Endothelial cell of umbilical vein (primary cell): Measurements from ENCODE around the gene MCOLN3. TPM values are rescaled to one million over a fixed set of nuclear protein-coding genes. Genes with fewer than 3 reads are reported as not detected.

Source experiments
- Bru-seq: library from RNA; stranded (reverse); fragments of 400-500 nt; gene quantifications from one replicate; lab custom pipeline; 2021; lab: Mats Ljungman, UMichigan
- BruChase-seq, 2 experiments: library from RNA; stranded (reverse); fragments of 400-500 nt; gene quantifications; one replicate each; lab custom pipeline; 2021; lab: Mats Ljungman, UMichigan
- BruUV-seq: library from RNA; stranded (reverse); fragments of 400-500 nt; replicated peaks from 2 replicates; lab custom pipeline; 2021; lab: Mats Ljungman, UMichigan
- CTCF ChIA-PET: fragments of 300-600, 350-600 bp; sonication (Branson Sonifier 250); formaldehyde crosslinking; loops from one replicate; lab custom pipeline; 2021; ENCODE audit warnings: antibody characterized with exemption, inconsistent platforms; lab: Charles Lee
- POLR2A ChIA-PET: fragments of 300-600, 350-600 bp; sonication (Branson Sonifier 250); formaldehyde crosslinking; loops from one replicate; lab custom pipeline; 2021; ENCODE audit warnings: antibody characterized with exemption, inconsistent platforms; lab: Charles Lee
- DNase-seq: peaks from one replicate; pipeline ENCODE4 v3.0.0-alpha.2; 2011; ENCODE audit warnings: low read depth, low spot score
- FAIRE-seq: peaks from 2 replicates; lab custom pipeline; 2011; peaks lifted over from hg19 to GRCh38; lab: Jason Lieb, UNC
- H2AFZ ChIP-seq: 2 replicates; pipeline ENCODE4 v1.6.0; 2012; ENCODE audit warnings: low read depth, low read length, control low read depth, inconsistent platforms
- H3K27ac ChIP-seq: 2 replicates; pipeline ENCODE4 v1.5.1; 2011; ENCODE audit warnings: low read depth, mild to moderate bottlenecking, control low read depth, low read length, moderate library complexity; ENCODE audit not compliant: insufficient read depth
- H3K27me3 ChIP-seq, 2 experiments: 2 replicates each; pipeline versions ENCODE4 v1.6.0 to v1.6.1; 2011; ENCODE audit warnings: low read length in 2 of 2, mixed read lengths in 1 of 2; ENCODE audit not compliant: control insufficient read depth in 2 of 2, insufficient read depth in 2 of 2
- H3K36me3 ChIP-seq, 2 experiments: 2 replicates in 1 of 2; 3 replicates in 1 of 2; pipeline ENCODE4 v1.5.1; 2011; ENCODE audit warnings: low read length in 2 of 2, mild to moderate bottlenecking in 1 of 2, moderate library complexity in 1 of 2; ENCODE audit not compliant: control insufficient read depth in 2 of 2, insufficient read depth in 2 of 2; ENCODE audit errors: extremely low read depth in 1 of 2
- H3K4me1 ChIP-seq: 3 replicates; pipeline ENCODE4 v1.5.1; 2011; ENCODE audit warnings: mild to moderate bottlenecking, low read length; ENCODE audit not compliant: control insufficient read depth, insufficient read depth; ENCODE audit errors: extremely low read depth
- H3K4me2 ChIP-seq: 2 replicates; pipeline ENCODE4 v1.6.1; 2011; ENCODE audit warnings: low read length, control low read depth, mixed read lengths; ENCODE audit not compliant: insufficient read depth
- H3K4me3 ChIP-seq, 3 experiments: fragments of 200-600 bp in 1 of 3; sonication (generic), shearing (Covaris generic) in 1 of 3; replicated peaks in 1 of 3; 2 replicates each; pipeline ENCODE4 v1.5.1; 2011 to 2016; ENCODE audit warnings: control low read depth in 3 of 3, low read length in 3 of 3, mild to moderate bottlenecking in 2 of 3, inconsistent platforms in 1 of 3, low read depth in 1 of 3, moderate library complexity in 1 of 3; ENCODE audit not compliant: insufficient read depth in 1 of 3
- H3K79me2 ChIP-seq: 2 replicates; pipeline ENCODE4 v1.6.0; 2012; ENCODE audit warnings: low read length, inconsistent platforms; ENCODE audit not compliant: control insufficient read depth, insufficient read depth
- H3K9ac ChIP-seq: replicated peaks from 2 replicates; pipeline ENCODE3; 2011; ENCODE audit warnings: low read length, control low read depth; ENCODE audit not compliant: insufficient read depth; ENCODE audit errors: extremely low read depth
- H3K9me1 ChIP-seq: replicated peaks from 3 replicates; pipeline ENCODE4 v1.6.0; 2011; ENCODE audit warnings: mild to moderate bottlenecking, low read length; ENCODE audit not compliant: control insufficient read depth, insufficient read depth; ENCODE audit errors: extremely low read depth
- H3K9me3 ChIP-seq: replicated peaks from 2 replicates; pipeline ENCODE4 v1.5.1; 2012; ENCODE audit warnings: low read length, inconsistent platforms; ENCODE audit not compliant: control insufficient read depth, insufficient read depth
- H4K20me1 ChIP-seq: replicated peaks from 2 replicates; pipeline ENCODE3; 2011; ENCODE audit warnings: mild to moderate bottlenecking, low read length; ENCODE audit not compliant: control insufficient read depth, insufficient read depth; ENCODE audit errors: extremely low read depth
- EZH2 ChIP-seq: IDR thresholded peaks from 2 replicates; pipeline ENCODE4 v1.6.1; 2012; ENCODE audit warnings: borderline replicate concordance, low read depth, mild to moderate bottlenecking, moderate library complexity, low read length, inconsistent platforms; ENCODE audit not compliant: severe bottlenecking
- POLR2AphosphoS5 ChIP-seq: IDR thresholded peaks from 2 replicates; pipeline ENCODE4 v1.6.1; 2012; ENCODE audit warnings: low read depth, mild to moderate bottlenecking, control low read depth, low read length, moderate library complexity; ENCODE audit not compliant: insufficient read depth
- dilution Hi-C: fragments of 300-500 bp; cut with MboI; formaldehyde crosslinking; loops from one replicate; pipeline ENCODE4 v1.15.0; 2019; ENCODE audit warnings: low sequenced_read_pairs; ENCODE audit not compliant: extremely low pct_ligation_motif_present
- intact Hi-C: fragments of 100-400 bp; cut with micrococcal nuclease; formaldehyde crosslinking; loops from one replicate; pipeline ENCODE4 v1.10.0; 2022
- long read RNA-seq: library from polyadenylated mRNA; stranded (forward); transcript quantifications from one replicate; pipeline ENCODE4 v2.0.0, GENCODE V29; 2021
- polyA minus RNA-seq, 3 experiments: library from RNA; depleted of rRNA, polyadenylated mRNA; stranded (reverse); fragments of >200 nt; gene quantifications; 1 replicate in 1 of 3; 2 replicates in 2 of 3; pipeline ENCODE4 v1.2.3, GENCODE V29; 2011
- polyA plus RNA-seq, 4 experiments: library from polyadenylated mRNA; depleted of rRNA in 3 of 4; stranded (reverse) in 3 of 4; unstranded in 1 of 4; fragments of >200 nt; gene quantifications; 2 replicates each; pipeline versions ENCODE4 v1.2.1 to v1.2.3, GENCODE V29; 2011 to 2012; ENCODE audit warnings: missing spikeins in 1 of 4
- total RNA-seq: library from RNA; stranded (reverse); gene quantifications from 2 replicates; pipeline ENCODE4 v1.2.3, GENCODE V29; 2021

Gene MCOLN3, protein sequence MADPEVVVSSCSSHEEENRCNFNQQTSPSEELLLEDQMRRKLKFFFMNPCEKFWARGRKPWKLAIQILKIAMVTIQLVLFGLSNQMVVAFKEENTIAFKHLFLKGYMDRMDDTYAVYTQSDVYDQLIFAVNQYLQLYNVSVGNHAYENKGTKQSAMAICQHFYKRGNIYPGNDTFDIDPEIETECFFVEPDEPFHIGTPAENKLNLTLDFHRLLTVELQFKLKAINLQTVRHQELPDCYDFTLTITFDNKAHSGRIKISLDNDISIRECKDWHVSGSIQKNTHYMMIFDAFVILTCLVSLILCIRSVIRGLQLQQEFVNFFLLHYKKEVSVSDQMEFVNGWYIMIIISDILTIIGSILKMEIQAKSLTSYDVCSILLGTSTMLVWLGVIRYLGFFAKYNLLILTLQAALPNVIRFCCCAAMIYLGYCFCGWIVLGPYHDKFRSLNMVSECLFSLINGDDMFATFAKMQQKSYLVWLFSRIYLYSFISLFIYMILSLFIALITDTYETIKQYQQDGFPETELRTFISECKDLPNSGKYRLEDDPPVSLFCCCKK
- total RNA-seq, result not detected in 2 replicates
- 0.06 TPM in 1 of 2 replicates, not detected in the other for polyA plus RNA-seq
- polyA plus RNA-seq (2011; cell fraction: cytosol; rRNA removed), result not detected in 2 replicates
- 0.07 and 0.09 TPM in 2 replicates for polyA plus RNA-seq (2011; cell fraction: nucleus; rRNA removed)
- not detected in 2 replicates for polyA plus RNA-seq (2012)
- polyA minus RNA-seq, result not detected in 2 replicates
- not detected for polyA minus RNA-seq (2011; cell fraction: cytosol; rRNA and poly(A)+ RNA removed)
- polyA minus RNA-seq (2011; cell fraction: nucleus; rRNA and poly(A)+ RNA removed), result not detected in 2 replicates
- percentile 3 among the genes with signal in this experiment for Bru-seq, nascent RNA
- BruChase-seq, experiment 1, labeled RNA remaining after a 6-hour chase, result percentile 11 among the genes with signal in this experiment
- BruChase-seq, experiment 2, labeled RNA remaining after a 2-hour chase, result percentile 4 among the genes with signal in this experiment
- long read RNA-seq, result 0 reads

DNA sequence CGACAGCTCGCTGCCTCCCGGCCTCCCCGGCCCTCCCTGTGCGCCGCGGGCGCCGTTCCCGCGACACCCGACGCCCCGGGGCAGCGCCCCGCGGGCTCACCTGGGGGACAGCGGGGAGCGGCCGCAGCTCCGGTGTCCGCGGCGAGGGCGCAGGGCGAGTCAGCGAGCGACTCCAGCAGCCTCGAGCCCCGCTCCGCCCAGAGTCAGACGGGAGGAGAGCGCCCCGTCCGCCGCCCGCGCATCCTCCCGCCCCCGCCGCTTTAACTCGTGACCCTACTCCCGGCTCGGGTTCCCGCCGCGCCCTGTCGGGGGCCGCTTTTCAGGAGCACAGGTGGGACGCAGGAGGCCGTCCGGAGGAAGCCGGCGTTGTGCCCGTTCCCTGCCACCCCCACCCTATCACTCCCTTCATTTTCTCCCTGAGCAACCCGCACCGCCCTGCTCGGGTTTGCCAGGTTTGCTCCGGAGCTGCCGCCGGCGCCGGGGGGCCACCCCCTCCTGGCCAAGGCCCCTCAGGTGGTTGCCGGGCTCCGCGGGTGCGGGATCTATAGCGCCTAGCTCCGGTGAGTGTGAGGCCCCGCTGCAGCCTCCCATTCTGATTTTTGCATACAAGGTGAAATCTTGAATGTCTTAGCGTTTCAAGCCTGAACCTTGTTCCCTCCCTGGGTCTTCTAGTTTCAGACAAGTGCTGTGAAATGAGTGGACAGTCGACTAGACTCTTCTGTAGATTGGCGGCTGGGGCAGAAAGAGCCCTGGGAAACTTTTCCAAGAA, at the start of gene MCOLN3:
Gene MCOLN3, minus strand, starts transcription at position 205 of the 769 bp plus-strand sequence. CDS start 3,140 bp downstream, outside the sequence.
- dilution Hi-C loops, result no loop called here
- intact Hi-C loops, result loop anchor here (5.0 kb wide), 1 partner anchor 744 kb away; no protein-coding TSS in a partner anchor
- no peaks in the 10 kb centered on the region for H3K36me3 ChIP-seq
- H3K27ac ChIP-seq, result no peak within 1 kb of the TSS
- H4K20me1 ChIP-seq, result no peaks in the 10 kb centered on the region
- no TSS peak for BruUV-seq
- no peaks in the 10 kb centered on the region for H3K9me3 ChIP-seq
- peak within 1 kb of the TSS in 1 of 3 experiments; percentile 26 for H3K4me3 ChIP-seq
- no peaks in the 10 kb centered on the region for H3K79me2 ChIP-seq
- DNase-seq, result no peak
- no peak within 1 kb of the TSS for H3K9ac ChIP-seq
- no peak for TF ChIP-seq POLR2AphosphoS5
- TF ChIP-seq EZH2, result peak; percentile 93
- no peak for FAIRE-seq
- POLR2A ChIA-PET, result no interaction called here
- CTCF ChIA-PET, result interaction anchor here (1.4 to 1.6 kb wide), 2 partner anchors 104 to 198 kb away, joined by 3 to 6 read pairs; no protein-coding TSS in a partner anchor
- H3K27me3 ChIP-seq, result peaks cover 52 to 76% of the 10 kb centered on the region in 2 experiments
- H3K9me1 ChIP-seq, result no peaks in the 10 kb centered on the region
- no peaks in the 10 kb centered on the region for H3K4me1 ChIP-seq
- H3K4me2 ChIP-seq, result peak within 1 kb of the TSS; percentile 17
- H2AFZ ChIP-seq, result no peak within 1 kb of the TSS
